GM21381 (cell line): ENCODE data around the gene GSK3A.
A peak's percentile ranks its signal among the peaks of the same experiment; 100 is the strongest.

Experiments
- ATAC-seq: cut with Tn5 transposase; IDR thresholded peaks from one replicate; pipeline ENCODE4 v1.9.1; 2021; ENCODE audit warnings: mild to moderate bottlenecking, moderate library complexity; ENCODE audit not compliant: unreplicated experiment

GSK3A gene

DNA sequence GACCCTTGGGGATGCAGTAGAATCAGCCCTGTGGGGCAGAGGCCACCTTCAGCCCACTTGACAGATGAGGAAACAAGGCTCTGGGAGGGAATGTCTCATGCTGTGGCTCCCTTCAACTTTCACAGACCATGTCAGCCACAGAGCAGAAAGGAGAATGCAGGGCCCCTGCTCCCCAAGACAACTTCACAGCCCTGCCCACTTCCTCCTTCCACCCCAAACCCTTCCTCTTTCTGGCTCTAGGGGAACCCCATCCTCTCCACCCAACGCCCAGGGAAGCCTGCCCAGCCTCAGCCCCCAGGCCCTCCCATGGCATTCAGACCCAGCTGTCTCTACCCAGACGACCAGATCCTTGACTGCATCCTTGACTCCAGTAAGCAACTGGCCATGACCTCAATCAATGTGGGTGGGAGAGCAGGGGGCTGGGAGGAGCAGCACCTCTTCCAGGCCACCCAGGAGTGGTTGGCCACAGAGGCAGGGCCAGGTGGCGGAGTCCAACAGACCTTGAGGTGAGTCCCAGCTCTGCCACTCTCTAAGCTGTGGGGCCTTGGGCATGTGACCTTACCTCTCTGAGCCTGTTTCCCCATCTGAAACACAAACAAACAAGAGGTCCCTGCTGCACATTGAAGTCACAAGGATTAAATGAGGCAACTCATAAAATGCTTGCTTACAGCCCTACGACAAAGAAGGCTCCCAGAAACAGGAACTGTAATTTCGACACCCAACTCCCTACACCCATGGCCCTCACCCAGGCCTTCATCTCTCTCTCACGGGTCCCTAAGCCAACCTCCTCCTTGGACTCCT is 40.7 kb downstream of the GSK3A start:
- no peak for ATAC-seq

DNA sequence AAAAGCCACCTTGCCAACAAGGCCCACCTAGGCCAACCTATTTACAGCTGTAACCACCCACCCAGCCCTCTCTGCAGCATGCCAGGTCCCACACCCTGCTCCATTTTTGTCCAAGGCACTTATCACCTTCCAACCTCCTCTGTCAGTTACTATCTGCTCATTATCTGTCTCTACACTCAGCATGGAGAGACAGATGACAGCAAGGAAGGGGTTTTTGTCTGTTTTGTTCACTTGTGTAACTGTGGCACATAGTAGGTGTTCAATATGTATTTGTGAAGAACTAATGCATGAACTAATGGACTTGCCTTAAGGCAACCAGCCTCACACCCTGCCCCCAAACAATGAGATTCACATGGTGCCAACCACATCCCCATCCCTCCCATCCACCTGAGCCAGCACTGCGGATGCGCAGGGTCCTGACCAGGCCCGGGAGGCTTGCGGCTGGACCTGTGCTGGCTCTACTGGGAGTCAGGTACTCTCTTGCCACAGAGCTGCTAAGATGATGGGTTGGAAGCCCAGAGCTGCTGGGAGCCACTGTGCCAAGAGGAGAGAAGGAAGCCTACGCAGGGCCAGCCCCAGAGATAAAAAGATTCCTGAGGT is 42.2 kb downstream of the GSK3A start:
- ATAC-seq: no peak

DNA sequence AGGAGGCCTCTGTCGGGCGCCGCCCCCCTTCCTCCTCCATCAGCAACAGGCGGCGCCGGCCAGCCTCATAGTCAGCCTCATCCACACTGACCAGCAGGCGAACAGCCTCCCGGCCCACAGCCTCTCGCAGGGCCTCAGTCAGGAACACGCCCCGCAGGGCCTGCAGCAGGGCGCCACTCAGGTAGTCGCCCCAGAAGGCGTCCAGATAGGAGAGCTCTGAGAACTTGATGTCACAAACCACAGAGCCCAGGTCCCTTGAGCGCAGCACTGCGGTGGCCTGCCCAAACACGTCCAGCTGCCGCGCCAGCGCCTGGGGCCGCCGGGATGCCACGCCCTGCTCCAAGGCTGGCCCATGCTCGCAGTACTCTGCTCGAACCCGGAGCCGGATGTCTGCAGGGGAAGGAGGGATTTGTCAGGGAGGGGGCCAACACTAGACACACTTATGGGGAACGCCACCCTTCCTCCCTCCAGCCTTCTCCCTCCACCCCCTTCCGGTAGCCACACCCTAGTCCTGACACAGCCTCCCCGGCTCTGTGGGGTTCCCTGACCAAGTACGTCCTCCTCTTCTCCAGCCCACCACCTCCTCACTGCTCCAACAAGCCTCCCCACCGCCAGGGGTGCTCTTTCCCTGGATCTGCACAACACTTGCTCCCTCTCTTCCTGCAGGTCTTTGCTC is 42.8 kb downstream of the GSK3A start:
- ATAC-seq: peak; percentile 41

DNA sequence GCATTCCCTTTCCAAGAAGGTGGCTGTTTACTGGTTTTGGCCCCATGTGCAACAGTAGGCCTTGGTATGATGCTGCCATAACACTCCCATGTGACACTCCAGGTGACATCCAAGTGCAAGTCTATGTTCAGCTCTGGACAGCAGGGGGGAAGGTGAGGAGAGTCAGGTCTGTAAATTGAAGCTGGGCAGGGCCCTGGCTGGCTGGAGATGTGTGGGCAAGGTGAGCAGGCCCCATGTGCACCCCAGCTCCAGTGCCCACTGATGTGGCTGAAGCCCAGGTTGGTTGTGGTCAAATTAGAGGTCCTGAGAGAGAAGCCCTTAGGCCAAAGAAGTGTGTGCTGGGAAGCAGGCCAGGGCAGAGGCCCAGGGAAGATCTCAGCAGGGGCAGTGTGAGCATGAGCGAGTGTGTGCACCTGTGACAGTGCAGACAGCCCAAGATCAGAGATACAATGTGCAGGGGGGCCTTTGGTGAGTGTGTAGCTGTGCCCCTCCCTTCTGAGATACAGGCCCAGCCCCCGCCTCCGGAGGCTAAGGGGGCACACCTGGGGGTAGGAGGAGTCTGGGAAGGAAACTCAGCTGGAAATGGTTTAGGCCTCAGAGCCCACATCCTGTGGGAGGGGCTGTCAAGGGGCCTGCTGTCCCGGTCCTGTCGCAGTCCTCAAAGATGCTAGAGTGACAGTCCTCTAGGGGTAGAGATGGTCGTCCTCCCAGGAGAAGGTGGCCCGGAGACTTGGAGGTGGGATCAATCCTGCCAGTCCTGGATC is 43.5 kb downstream of the GSK3A start:
- ATAC-seq: peak; percentile 44

DNA sequence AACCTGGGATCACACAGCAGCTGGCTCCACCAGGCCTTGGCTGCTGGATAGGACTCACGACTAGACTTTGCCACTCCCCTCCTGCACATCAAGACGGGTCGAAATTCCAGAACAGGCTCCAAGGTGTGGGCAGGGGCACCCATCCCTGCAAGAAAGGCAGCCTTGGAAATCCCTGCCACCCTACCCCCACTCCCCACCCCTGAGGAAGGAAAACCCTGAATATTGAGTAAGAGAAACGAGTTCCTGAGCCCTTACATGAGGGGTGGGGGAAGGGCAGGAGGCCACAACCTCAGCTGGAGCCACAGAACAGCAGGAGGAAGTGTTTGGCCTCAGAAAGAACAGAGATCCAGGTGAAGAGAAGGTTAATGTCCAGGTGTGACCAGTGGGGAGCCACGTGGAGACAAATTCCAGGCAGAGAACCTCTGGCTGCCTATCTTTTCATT is 45.0 kb downstream of the GSK3A start:
- no peak for ATAC-seq

DNA sequence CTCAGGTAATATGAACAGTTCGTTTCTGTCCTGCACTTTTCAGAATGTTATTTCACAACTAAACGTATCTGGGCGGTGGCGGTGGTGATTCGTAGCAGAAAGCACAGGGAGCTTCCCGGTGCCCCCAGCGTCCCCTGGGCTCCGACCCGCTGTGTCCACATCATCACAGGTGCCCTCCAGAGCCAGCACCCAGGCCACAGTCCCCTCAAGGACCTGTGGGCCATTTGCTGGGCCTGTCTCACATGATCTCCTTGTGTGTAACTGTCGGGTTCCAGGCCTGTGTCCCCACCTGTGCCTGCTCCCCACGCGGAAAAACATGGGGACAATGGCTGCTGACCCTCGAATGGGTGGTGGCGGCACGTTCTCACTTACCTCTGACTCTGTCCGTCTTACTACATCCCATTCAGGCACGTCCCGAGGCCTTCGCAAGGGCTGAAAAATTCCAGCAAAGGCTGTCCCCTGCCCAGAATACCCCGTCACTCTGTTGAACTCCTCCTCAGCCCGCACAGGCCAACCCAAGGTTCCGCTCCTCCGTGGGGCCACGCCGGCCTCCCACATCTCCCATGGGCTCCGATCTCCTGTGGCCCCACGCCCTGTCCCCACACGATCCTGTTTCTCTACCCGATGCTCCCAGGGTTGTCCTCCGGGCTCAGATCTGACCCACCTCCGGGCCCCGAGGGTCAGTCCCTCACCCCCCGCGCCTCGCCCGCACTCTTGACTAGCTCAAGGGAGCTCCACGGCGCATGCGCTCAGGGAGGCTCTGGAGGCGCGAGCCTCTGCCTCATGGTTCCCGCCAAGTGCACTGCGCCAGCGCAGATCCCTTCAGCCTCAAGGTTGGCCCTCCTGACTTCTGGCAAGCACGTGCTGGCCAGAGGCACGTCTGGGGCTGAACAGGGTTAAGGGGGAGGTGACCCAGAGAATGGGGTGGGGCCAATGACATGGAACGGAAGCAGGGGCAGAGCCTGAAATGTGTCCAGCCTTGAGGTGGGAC is 46.1 kb downstream of the GSK3A start:
- no peak for ATAC-seq

DNA sequence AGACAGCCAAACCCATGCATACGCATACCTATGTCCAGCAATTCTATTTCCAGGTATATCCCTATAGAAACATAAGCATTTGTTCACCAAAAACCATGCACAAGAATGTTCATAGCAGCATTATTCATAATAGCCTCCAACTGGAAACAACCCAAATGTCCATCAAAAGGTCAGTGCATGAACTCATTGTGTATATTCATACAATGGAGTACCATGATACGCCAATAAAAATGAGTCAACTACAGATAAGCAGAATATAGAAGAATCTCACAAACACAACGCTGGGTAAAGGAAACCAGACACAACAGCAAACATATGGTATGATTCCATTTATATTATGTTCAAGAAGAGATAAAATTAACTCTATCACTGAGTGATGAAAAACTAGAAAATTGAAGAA is 48.7 kb downstream of the GSK3A start:
- no peak for ATAC-seq

DNA sequence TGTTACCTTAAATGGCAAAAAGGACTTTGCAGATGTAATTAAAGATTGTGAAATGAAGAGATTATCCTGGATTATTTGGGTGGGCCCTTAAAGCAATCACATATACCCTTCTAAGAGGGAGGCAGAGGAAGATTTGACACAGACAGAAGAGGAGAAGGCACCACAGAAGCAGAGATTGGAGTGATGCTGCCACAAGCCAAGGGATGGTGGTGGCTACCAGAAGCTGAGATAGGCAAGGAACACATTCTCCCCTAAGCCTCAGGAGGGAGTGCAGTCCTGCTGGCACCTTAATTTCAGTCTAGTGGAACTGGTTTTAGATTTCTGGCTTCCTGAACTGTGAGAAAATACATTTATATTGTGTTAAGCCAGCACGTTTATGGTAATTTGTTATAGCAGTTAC is 49.1 kb downstream of the GSK3A start:
- no peak for ATAC-seq

DNA sequence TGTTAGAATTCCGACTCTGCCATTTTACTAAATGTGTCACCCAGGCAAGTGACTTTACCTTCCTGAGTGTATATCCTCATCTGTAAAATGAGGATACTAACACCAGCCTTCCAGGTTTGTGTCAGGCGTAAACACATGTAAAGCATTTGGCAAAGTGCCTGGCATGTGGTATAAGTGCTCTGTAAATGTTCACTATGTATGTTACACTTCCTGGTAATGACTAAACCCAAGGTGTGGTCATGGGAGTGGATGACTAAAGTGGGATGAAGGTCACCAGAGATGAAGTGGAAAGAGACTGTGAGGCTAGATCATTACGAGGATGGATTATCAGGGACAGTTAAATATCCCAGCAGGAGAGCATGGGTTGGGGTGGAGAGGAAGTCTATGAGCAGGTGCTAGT is 50.5 kb downstream of the GSK3A start:
- ATAC-seq: no peak

DNA sequence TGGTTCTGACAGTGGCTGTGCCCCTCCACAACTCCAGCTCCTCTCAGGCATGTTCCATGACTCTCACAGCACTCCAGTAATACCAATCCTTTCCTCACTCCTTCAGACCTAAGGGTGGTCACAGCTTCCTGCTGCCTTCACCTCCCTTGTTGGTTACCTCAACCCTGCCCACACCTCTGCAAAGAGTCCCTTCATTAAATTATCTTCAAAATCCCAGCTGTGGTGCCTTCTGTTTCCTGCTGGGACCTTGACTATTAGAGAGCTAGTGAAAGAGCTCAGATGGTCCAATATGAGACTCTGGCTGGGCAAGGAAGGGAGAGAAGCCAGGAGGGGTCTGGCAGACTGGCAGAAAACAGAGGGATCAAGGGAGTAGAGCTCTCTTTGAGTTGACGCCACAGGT is 51.1 kb downstream of the GSK3A start:
- no peak for ATAC-seq

DNA sequence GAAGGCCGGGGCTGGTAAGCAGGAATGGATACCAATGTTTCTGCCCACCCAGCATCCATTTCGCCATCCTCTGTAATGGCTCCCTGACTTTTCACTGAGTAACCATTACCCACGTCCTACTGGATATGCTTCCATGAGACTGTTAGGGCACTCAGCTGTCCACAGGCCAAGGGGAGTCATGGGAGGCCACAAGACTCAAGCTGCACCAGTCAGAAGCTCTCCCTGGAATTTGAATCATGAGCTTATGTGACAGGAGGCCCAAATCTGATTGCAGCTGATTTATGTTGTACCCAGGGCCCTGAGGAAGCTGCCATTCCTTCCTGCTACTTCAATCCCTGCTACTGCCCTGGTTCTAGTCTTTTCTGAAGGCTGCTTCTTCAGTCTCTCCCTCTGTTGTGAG is 53.3 kb downstream of the GSK3A start:
- no peak for ATAC-seq

DNA sequence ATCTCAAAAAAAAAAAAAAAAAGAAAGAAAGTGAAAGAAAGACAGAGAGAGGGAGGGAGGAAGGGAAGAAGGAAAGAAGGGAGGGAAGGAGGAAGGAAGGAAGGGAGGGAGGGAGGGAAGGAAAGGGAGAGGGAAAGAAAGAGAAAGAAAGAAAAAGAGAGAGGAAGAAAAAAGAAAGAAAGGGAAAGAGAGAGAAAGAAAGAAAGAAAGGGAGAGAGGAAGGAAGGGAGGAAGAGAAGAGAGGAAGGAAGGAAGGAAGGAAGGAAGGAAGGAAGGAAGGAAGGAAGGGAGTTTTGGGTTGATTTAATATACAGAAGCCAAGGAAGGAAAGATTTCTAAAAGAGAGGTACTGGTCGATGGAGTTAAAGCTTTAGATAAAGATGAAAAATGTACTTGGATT is 53.7 kb downstream of the GSK3A start:
- ATAC-seq: no peak

DNA sequence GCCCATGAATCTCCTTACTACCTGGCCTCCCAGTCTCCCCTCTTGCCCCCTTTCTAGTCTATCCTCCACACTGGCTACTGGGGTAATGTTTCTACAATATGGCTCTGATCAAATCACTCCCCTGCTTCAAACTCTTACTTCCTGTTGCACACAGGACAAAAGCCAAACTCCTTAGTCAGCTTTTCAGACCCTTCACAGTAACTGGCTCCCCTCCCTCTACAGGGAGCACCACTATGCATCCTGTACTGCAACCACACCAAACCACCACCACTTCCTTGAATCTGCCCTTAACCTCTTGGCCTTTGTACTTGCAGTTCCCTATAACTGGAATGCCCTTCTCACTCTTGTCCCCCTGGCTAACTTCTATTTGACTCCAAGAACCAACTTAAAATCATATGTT is 57.1 kb downstream of the GSK3A start:
- no peak for ATAC-seq

DNA sequence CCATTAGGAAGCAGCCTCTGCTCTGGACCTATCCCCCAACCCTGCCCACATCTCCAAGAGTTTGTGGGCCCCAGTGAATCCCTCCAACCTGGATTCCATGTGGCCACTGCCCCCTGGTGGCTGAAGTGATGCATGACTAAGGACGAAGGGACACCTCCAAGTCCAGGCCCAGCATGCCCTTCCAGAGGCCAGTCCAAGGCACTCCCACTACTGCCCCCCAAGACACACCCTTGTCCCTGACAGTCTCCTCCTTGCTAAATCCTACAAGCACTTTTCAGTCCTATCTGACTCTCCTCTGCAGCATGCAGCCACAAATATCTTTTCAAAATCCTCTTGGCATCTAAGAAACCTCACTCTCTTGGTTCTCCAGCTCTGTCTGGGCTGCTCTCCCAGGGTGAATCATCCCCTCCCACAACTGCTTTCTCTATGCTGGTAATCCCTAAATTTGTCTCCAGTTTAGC is 58.0 kb downstream of the GSK3A start:
- no peak for ATAC-seq
